ENCODE data around the gene KNSTRN. TPM values are rescaled to one million over a fixed set of nuclear protein-coding genes. Genes with fewer than 3 reads are reported as not detected.

The KNSTRN gene
- total and polyA plus RNA-seq, 2 of the 4 experiments (the other 2 are of a cell fraction): 33.1 to 73.5 TPM

DNA sequence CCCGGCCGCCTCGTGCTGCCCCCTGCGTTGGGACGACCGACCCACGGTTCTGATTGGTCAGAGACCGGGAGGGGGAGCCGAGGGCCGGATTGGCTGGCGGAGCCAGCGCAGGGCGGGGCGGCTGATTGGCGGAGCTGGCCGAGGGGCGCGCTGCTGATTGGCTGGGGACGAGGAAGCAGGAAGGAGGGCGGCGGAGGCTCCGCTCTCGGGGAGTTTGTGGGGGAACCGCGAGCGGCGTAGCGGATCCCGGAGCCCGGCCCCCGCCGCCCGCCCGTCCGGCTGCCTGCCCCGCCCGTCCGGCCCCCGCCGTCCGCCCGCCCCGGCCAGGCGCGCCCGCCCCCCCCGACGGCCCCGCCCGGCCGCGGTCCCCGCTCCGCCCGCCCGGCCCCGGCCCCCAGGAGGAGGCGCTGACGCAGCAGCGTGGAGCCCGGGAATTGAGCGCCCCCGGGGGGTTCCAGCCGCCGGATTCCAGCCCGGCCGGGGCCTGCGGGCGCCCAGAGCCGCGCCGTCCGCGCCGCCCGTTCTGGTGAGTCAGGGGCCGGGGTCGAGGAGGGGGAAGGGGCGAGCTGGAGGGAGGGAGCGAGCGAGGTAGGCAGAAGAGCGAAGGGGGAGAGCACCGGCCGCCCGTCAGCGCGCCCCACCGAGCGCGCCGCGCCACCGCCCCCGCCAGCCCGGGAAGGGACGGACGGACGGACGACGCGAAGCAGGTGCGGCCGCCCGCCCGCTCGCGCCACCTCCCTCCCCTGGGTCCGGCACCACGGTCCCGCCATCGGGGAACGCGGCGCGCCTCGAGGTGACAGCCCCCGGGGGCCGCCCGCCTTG lies 58.4 kb downstream of the KNSTRN start, which contains the start of gene BAHD1:
Gene BAHD1 (plus strand): TSS at position 211 of the 822 bp plus-strand sequence. CDS start 17,512 bp downstream, outside the sequence.
- Histone ChIP-seq H3K14ac (replicated peaks; ENCODE audit: low read depth, low read length) (peak within 1 kb of the TSS; percentile 49), H3K9me1 (ENCODE audit: insufficient read depth, low read length) (peaks cover 9% of the 10 kb centered on the region), H4K5ac (ENCODE audit: low read depth, low read length) (peak within 1 kb of the TSS; percentile 36), H2BK20ac (ENCODE audit: low read depth, low read length) (no peak within 1 kb of the TSS), H3K36me3 (ENCODE audit: control insufficient read depth, insufficient read depth, low read length) (no peaks in the 10 kb centered on the region), H2AK9ac (replicated peaks; ENCODE audit: low read depth, low read length, poor library complexity) (peak within 1 kb of the TSS; percentile 47), H3K4ac (ENCODE audit: low read depth, low read length) (peak within 1 kb of the TSS; percentile 68), H3K4me1 (ENCODE audit: control insufficient read depth, insufficient read depth, low read length) (peaks cover 20% of the 10 kb centered on the region), H3K23ac (ENCODE audit: low read depth, low read length) (peak within 1 kb of the TSS; percentile 36; the same call in 1 of the 2 replicates), H2BK5ac (ENCODE audit: low read depth, low read length, poor library complexity, severe bottlenecking) (no peak within 1 kb of the TSS), H2AFZ (replicated peaks; ENCODE audit: low read length, poor library complexity) (peak within 1 kb of the TSS; percentile 87), H3K27me3 (ENCODE audit: control insufficient read depth, insufficient read depth, low read length) (peaks cover 43% of the 10 kb centered on the region), H3K4me3 (ENCODE audit: insufficient read depth, low read depth, low read length) (peak within 1 kb of the TSS; percentile 83), H2BK15ac (ENCODE audit: low read depth, low read length) (no peak within 1 kb of the TSS), H3K9me3 (ENCODE audit: control insufficient read depth, insufficient read depth, low read length) (no peaks in the 10 kb centered on the region), H4K8ac (ENCODE audit: low read depth in 2 of 2, low read length in 2 of 2) (peak within 1 kb of the TSS; percentile 64 to 65; a peak in 3 of 4 replicates), H3K56ac (ENCODE audit: extremely low read depth, insufficient read depth, low read length) (no peak within 1 kb of the TSS), H3K18ac (ENCODE audit: low read depth, low read length) (peak within 1 kb of the TSS; percentile 24; the same call in 1 of the 2 replicates), H3K9ac (ENCODE audit: low read depth, low read length) (peak within 1 kb of the TSS; percentile 62), H4K20me1 (ENCODE audit: insufficient read depth, low read length) (peaks cover 41% of the 10 kb centered on the region), H4K91ac (ENCODE audit: insufficient read depth, low read depth, low read length) (peak within 1 kb of the TSS; percentile 66), H2BK120ac (ENCODE audit: low read depth, low read length) (no peak within 1 kb of the TSS), H3K79me1 (ENCODE audit: low read depth in 1 of 2, low read length in 2 of 2) (peaks cover 8 to 36% of the 10 kb centered on the region in 2 experiments), H3K4me2 (ENCODE audit: low read depth, low read length) (peak within 1 kb of the TSS; percentile 92), H3K27ac (ENCODE audit: insufficient read depth, low read length) (peak within 1 kb of the TSS; percentile 23; the same call in 1 of the 2 replicates), H2AK5ac (ENCODE audit: low read depth, low read length) (peak within 1 kb of the TSS; percentile 23; the same call in 1 of the 2 replicates)
- dilution Hi-C loops (cut with HindIII; ENCODE audit: low sequenced_read_pairs, unreplicated experiment) (no loop called here), in situ Hi-C loops (cut with MboI; ENCODE audit: low sequenced_read_pairs) (no loop called here), intact Hi-C loops (cut with micrococcal nuclease) (loop anchor here (5.0 kb wide), 1 partner anchor 71 kb away; no protein-coding TSS in a partner anchor)
- ChIA-PET POLR2A (ENCODE audit: unreplicated experiment) (interaction anchor here (0.5 kb wide), 1 partner anchor 1315 kb away, joined by 6 read pairs; no protein-coding TSS in a partner anchor), CTCF (interaction anchor here (1.1 kb wide), 1 partner anchor 17 kb away, joined by 4 read pairs; no protein-coding TSS in a partner anchor)
- ATAC-seq (ENCODE audit: low read depth) (peak; percentile 88), DNase-seq (peak; percentile 92)
- WGBS, 2 experiments (ENCODE audit: extremely low coverage in 2 of 2, insufficient read length in 1 of 2): 0% methylated on average over 39 of the region's 119 CpGs; no CpG with 5 or more reads in 1 of the 2 experiments
- no peak for TF ChIP-seq RFX5 (IDR thresholded peaks at IDR 0.05; ENCODE audit: low read depth, low read length)
- no peak for TF ChIP-seq CHD1 (IDR thresholded peaks at IDR 0.05; ENCODE audit: low read depth, low read length)
- peak; percentile 69; the same call in 1 of the 2 replicates for TF ChIP-seq MAZ (IDR thresholded peaks at IDR 0.05; ENCODE audit: borderline replicate concordance, low read depth, low read length)
- TF ChIP-seq, protein P1, sequence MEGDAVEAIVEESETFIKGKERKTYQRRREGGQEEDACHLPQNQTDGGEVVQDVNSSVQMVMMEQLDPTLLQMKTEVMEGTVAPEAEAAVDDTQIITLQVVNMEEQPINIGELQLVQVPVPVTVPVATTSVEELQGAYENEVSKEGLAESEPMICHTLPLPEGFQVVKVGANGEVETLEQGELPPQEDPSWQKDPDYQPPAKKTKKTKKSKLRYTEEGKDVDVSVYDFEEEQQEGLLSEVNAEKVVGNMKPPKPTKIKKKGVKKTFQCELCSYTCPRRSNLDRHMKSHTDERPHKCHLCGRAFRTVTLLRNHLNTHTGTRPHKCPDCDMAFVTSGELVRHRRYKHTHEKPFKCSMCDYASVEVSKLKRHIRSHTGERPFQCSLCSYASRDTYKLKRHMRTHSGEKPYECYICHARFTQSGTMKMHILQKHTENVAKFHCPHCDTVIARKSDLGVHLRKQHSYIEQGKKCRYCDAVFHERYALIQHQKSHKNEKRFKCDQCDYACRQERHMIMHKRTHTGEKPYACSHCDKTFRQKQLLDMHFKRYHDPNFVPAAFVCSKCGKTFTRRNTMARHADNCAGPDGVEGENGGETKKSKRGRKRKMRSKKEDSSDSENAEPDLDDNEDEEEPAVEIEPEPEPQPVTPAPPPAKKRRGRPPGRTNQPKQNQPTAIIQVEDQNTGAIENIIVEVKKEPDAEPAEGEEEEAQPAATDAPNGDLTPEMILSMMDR (conservative IDR thresholded peaks at IDR 0.05; ENCODE audit: low read depth, low read length): peak; percentile 32
- peak; percentile 5; the same call in 1 of the 2 replicates for TF ChIP-seq FOS (IDR thresholded peaks at IDR 0.05; ENCODE audit: low read depth, low read length)
- BruUV-seq (replicated peaks): no TSS peak
